ENCODE data around the gene CIROP.
A peak's percentile ranks its signal among the peaks of the same experiment; 100 is the strongest.

Gene CIROP

DNA sequence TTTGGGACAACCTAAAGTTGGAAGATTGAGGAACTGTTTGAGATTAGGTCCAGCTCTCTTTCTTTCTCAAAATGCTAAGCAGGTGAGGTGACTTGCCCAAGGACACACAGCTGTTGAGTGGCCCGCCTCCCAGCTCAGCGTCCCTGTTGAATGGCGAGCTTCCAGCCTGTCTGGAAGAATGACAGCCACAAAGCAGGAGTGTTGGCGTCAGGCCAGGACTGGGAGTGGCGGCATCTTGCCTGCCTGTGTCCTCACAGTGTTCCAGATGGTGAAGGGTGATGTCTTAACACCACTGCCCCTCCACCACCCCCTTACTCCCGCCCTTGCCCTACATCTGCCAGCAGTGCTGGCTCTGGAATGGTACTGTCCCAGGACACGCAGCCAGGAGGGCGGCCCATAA lies 18.6 kb upstream of the CIROP start:
- Mint-ChIP-seq H3K4me3 (no peak overlapping the region), H3K9me3 (no peaks in the 10 kb centered on the region), H3K36me3 (no peaks in the 10 kb centered on the region), H3K4me1 (peaks cover 31% of the 10 kb centered on the region), H3K27ac (no peak overlapping the region)
- ATAC-seq = no peak
- DNase-seq (ENCODE audit: low spot score in 2 of 2) = no peak

DNA sequence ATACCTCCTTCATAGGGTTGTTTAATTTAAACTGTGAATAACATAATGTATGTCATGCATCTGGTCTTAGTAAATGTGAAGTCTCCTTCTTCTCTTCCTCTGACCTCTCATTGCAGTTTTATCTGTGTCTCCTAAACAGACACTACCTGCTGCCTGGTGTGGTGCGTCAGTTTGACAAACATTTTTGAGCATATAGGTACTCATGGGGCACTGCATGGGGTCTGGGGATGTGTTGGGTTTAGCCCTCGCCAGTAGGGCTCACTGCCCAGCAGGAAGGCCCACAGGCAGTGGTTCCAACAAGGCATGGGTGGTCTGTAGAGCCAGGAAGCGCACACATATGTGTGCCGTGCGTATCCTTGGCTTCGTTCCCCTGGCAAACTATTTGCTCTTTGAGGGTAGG lies 17.3 kb upstream of the CIROP start:
- no peak overlapping the region for H3K4me3 Mint-ChIP-seq
- no peak for ATAC-seq
- H3K27ac Mint-ChIP-seq = no peak overlapping the region
- H3K9me3 Mint-ChIP-seq = no peaks in the 10 kb centered on the region
- H3K36me3 Mint-ChIP-seq = no peaks in the 10 kb centered on the region
- no peak for DNase-seq (ENCODE audit: low spot score in 2 of 2)
- peaks cover 26% of the 10 kb centered on the region for H3K4me1 Mint-ChIP-seq

DNA sequence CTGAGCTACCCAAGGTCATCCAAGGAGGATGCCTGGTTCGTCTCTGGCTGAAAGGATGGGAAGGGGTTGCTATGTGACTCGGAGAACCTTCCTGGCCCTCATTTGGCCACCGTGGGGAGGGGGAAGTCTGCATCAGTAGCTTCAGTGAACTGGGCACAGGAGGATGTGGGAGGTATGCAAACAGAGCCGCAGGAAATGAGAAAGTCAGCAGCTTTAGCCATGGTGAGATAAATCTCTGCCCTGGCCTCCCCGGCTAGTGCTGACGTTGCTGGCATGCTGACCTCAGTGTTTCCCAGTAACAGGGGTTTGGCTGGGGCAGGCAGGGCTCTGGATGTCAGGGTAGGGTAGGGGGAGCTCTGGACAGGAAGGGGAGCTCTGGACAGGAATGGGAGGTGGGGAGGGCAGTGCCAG lies 16.6 kb upstream of the CIROP start:
- peak overlapping the region; percentile 40 for H3K4me3 Mint-ChIP-seq

DNA sequence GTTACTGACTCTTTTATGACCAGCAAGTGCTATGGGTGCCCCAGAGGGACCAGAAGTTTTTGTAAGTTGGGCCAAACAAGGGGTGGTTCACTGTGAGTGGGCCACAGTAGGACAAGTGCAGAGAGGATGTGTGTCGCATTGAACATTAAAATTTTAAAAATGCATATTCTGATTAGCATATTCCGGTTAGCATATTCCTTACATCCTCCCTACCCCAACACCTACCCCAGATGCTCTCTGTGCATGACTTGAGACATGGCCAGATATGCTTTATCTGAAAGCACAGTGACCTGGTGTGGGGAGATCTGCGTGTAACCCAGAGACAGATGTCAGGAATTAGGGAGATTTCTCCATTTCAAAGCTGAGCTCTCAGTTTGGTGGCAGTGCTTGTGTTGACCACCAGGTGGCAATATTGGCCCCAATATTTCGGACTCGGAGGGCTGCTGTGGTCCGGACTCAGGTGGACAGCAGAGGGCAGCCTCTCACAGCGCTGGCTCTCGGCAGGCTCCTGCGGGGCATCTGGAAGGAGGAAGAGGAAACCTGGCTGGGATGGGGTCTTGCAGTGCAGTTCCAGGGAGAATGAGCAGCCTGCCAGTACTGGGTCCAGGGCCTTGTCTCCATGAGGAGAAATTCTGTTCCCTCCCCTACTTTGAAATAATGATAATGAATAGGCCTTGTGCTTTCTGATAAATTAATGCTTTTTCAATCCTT lies 15.9 kb upstream of the CIROP start:
- peaks cover 26% of the 10 kb centered on the region for H3K4me1 Mint-ChIP-seq
- peak; percentile 69 to 91 for DNase-seq (ENCODE audit: low spot score in 2 of 2)
- H3K9me3 Mint-ChIP-seq = no peaks in the 10 kb centered on the region
- no peaks in the 10 kb centered on the region for H3K36me3 Mint-ChIP-seq
- H3K27ac Mint-ChIP-seq = peak overlapping the region; percentile 84
- peak overlapping the region; percentile 40 for H3K4me3 Mint-ChIP-seq
- ATAC-seq = peak; percentile 86

More for the DNA sequence above, 16.6 kb upstream of the CIROP start:
- ATAC-seq (peak; percentile 39), DNase-seq (ENCODE audit: low spot score in 2 of 2) (no peak)
- Mint-ChIP-seq H3K27ac (peak overlapping the region; percentile 84), H3K36me3 (no peaks in the 10 kb centered on the region), H3K4me1 (peaks cover 26% of the 10 kb centered on the region), H3K9me3 (no peaks in the 10 kb centered on the region)

DNA sequence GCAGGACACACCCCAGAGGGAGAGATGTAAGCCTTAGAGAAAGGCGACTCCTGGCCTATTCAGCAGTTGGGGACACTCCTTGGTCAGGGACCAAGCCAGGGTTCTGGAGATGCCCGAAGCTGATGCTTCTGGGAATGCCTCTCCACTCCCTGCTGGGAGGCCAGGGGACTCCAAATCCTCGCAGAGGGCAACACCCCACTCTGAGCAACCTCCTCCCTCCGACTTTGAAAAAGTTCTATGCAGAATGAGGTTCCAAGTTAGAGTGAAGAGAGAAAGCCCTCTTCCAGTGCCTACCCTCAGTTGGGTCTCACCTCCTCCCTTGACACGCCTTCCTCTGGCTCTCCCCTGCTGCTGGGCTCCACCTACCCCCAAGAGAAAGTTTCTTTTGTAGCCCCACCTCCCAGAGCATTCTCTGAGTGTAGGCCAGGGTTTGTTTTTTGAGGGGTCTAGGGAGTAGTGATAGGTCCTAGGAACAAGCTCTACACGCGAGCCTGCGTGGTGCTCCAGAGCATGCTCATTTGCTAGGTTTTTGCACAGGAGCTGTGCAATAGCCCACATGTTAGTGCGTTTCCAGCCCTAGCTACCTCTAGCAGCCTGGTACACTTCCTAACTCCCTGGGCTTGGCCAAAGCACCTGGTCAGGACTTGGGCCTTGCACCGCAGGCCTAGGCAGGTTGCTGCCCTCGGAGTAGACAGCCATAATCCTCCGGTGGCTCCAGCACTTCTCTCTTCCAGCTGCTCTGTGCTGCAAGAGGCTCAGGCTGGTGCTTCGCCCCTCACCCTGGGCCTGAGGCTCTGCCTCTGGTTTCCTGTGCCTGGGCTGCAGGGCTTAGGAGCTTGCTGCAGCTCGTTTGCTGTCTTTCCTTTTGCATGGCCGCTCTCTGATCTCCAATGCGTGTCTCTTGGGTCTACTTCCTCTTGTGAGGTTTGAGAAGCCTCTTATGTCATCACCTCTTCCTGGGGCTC lies 14.9 kb upstream of the CIROP start:
- H3K27ac Mint-ChIP-seq = peak overlapping the region; percentile 84
- H3K4me1 Mint-ChIP-seq = peaks cover 32% of the 10 kb centered on the region
- ATAC-seq = no peak
- no peaks in the 10 kb centered on the region for H3K36me3 Mint-ChIP-seq
- no peak for DNase-seq (ENCODE audit: low spot score in 2 of 2)
- H3K9me3 Mint-ChIP-seq = no peaks in the 10 kb centered on the region
- no peak overlapping the region for H3K4me3 Mint-ChIP-seq

DNA sequence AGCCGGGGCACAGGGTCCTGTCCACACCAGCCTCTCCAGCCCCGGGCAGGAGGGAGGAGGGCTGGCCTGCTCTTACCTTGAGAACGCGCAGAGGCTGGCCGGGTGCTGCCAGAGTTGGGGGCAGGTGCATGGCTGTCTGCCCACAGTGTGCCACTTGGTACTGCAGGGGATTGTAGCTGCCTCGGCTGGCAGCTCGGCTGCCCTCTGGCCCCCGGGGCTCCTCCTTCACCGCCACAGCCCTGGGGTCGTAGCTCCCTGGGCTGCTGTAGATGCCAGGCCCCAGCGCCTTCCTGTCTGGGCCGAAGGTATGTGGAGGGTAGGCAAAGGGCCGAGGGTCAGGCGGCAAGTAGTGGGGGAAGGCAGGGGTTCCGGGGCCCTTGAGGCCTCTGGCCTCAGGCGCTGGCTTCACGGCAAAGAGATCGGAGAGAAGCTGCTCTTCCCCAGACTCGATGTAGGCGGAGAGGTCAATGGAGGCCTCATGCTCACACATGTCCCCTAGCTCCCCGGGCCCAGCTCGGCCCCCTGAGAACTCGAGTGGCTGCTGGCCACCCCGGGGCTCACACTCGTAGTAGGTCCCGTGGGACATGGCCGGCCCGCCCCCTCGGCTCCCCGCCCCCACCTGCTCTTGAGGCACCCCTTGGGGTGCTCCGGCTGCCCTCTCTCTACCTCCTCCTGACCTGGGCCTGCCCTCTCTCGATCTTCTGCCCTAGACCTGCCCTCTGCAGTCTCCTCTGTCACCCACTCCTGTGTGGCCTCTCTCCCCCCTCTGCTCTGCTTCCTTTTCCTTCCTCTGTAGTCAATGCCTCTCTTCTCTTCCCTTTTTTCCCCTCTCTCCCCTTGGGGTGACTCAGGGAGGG lies 13.9 kb upstream of the CIROP start, which contains the start of gene CEBPE:
CEBPE (minus strand) TSS at position 750 of the 857 bp plus-strand sequence; CDS start at position 586, 164 bp downstream.
- H3K4me3 Mint-ChIP-seq = no peak within 1 kb of the TSS
- peak within 1 kb of the TSS; percentile 84 for H3K27ac Mint-ChIP-seq
- ATAC-seq = no peak
- H3K36me3 Mint-ChIP-seq = no peaks in the 10 kb centered on the region
- peaks cover 34% of the 10 kb centered on the region for H3K4me1 Mint-ChIP-seq
- no peaks in the 10 kb centered on the region for H3K9me3 Mint-ChIP-seq
- DNase-seq (ENCODE audit: low spot score in 2 of 2) = no peak

DNA sequence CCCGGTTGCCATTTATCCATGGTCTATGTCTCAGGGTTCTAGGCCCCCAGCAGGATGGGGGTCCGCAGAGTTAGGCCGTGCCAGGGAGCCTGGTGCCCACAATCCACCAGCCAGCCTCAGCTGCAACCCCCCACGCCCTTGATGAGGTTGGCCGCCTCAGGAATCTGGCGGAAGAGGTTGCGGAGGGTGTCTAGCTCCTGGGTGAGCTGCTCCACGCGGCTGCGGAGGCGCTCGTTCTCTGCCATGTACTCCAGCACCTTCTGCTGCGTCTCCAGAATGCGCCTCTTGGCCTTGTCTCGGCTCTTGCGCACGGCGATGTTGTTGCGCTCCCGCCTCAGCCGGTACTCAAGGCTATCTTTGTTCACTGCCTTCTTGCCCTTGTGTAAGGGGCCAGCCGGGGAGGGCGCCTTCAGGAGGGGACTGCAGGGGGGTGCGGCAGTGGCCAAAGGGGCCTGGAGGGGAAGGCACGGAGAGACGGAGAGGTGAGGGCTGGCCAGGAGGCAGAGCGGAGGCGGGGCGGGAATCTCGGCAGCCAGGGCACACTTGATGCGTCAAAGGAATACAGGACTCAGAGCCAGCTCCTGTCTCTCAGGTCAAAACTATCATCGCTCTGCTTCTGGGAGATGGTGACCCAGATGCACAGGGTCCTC lies 12.7 kb upstream of the CIROP start:
- Mint-ChIP-seq H3K4me1 (peaks cover 34% of the 10 kb centered on the region), H3K4me3 (no peak overlapping the region), H3K36me3 (no peaks in the 10 kb centered on the region), H3K9me3 (no peaks in the 10 kb centered on the region), H3K27ac (no peak overlapping the region)
- ATAC-seq (no peak), DNase-seq (ENCODE audit: low spot score in 2 of 2) (no peak)

DNA sequence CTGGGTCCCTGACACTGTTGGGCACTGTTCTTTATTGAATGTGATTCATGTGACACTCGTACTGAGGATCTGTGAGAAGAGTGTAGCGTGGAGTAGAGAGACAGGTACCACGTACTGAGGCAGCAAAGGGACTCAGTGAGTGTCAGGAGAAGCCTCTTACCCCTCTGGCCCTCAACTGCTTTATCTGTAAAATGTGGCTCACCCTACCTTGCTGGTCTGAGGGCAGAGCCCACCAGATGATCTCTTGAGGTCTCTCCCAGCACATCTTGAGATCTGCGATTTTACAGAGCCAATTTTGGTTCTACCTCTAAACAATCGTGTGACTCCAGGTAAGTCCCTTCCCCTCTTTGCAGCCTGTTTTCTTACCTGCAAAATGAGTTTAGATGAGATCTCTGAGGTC lies 11.1 kb upstream of the CIROP start:
- ATAC-seq (no peak), DNase-seq (ENCODE audit: low spot score in 2 of 2) (no peak)
- H3K4me3 Mint-ChIP-seq = no peak overlapping the region
- H3K36me3 Mint-ChIP-seq = no peaks in the 10 kb centered on the region
- H3K4me1 Mint-ChIP-seq = peaks cover 26% of the 10 kb centered on the region
- no peaks in the 10 kb centered on the region for H3K9me3 Mint-ChIP-seq
- no peak overlapping the region for H3K27ac Mint-ChIP-seq

DNA sequence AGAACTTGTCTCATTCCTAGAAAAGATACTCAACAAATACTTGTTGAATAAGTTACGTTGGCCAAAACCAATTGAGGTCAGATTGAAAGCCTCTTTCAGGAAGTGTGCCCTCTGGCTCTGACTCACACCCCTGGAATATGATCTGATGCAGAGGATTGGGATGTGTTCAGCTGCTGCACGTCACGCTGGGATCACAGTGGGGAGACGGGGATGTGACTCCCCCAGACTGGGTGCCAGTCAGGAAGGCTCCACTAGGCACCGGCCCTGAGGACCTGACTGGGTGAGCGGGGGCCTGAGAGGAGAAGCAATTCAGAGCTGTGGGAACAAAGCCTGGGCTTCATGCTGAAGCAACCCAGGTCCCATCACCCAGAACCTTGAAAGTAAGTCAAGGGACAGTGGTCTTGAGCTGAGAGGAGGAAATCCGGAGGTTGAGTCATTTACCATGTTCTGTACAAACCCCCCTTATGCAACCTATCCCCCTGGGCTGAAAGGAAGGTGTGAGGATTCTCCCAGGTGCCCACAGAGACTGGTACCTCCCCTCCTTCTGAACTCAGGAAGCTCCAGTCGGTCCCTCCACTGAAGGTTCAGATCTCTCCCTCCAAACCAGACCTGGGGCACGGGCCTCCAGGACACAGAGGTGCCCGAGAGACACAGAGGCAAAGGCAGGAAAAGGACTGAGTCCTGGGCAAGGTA lies 10.4 kb upstream of the CIROP start:
- H3K27ac Mint-ChIP-seq = no peak overlapping the region
- DNase-seq (ENCODE audit: low spot score in 2 of 2) (no peak), ATAC-seq (no peak)
- H3K9me3 Mint-ChIP-seq = no peaks in the 10 kb centered on the region
- H3K36me3 Mint-ChIP-seq = no peaks in the 10 kb centered on the region
- no peak overlapping the region for H3K4me3 Mint-ChIP-seq
- peaks cover 18% of the 10 kb centered on the region for H3K4me1 Mint-ChIP-seq

DNA sequence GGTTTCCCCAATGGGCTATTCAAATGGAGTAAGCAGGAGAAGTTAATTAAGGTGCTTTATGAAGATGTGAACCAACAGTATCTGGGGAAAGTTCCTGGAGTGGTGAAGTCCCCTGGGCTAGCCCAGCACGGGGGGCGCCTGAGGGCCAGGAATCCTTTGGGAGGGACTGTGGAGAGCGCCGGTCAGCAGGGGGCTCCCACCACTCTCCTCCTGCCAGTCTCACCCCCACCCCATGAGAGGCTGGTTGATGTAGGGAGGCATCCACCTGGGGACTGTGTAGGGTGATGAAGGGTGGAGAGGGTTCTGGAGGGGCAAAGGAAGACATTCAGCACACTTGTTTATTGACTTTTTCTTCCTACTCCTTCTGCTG lies 9.9 kb upstream of the CIROP start:
- no peak for ATAC-seq

DNA sequence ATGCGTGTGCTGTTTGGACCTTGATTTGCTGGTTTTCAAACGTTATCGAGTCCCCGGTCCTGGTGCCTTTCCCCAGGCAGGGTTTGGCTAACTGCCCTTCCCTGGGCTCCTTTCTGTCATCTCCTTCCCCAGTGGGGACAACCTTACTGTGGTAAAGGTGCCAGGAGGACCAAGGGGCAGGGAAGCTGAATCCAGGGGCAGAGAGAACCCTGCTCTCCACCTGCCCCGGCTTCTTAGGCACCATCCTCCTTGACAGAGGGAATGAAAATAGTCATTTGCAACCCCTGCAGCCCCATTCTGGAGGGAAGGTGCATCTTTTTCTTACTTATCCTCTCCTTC lies 9.3 kb upstream of the CIROP start:
- DNase-seq (ENCODE audit: low spot score in 2 of 2) = no peak
- Mint-ChIP-seq H3K36me3 (no peaks in the 10 kb centered on the region), H3K4me1 (peaks cover 11% of the 10 kb centered on the region), H3K4me3 (no peak overlapping the region), H3K9me3 (no peaks in the 10 kb centered on the region), H3K27ac (no peak overlapping the region)
- no peak for ATAC-seq

More for the DNA sequence above, 9.9 kb upstream of the CIROP start:
- H3K9me3 Mint-ChIP-seq = no peaks in the 10 kb centered on the region
- H3K36me3 Mint-ChIP-seq = no peaks in the 10 kb centered on the region
- no peak for DNase-seq (ENCODE audit: low spot score in 2 of 2)
- peaks cover 14% of the 10 kb centered on the region for H3K4me1 Mint-ChIP-seq
- H3K4me3 Mint-ChIP-seq = no peak overlapping the region
- H3K27ac Mint-ChIP-seq = no peak overlapping the region

DNA sequence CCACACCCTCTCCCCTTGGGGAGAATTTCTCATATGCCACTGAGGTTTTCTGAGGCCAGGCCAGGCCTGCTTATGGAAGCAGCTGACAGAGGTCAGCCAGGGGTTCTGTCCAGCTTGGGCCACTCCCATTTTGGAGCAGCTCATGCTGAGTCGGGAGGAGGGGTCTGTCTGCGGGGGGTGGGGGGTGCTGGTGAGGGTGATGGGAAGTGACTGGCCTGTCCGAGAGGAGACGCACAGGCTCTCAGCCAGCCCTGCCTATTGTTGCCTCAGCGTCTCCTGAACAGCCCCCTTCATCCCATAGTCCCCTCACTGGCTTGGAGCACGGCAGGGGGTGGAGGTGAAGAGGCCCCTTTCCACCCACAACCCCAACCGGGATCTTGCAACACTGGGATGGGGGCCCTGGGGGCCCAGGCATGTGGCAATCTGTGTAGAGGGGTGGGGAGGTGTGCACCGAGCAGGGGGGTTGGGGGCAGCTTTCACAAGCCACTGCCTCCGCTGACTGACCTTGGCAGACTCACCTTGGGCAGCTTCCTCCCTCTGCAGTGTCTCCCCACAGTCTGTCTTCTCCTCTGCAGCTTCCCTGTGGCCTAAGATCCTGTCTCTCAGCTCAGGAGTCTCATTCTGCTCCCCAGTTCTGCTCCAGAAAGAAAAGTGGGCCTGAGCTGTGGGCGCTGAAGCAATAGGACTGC lies 8.8 kb upstream of the CIROP start:
- no peaks in the 10 kb centered on the region for H3K9me3 Mint-ChIP-seq

DNA sequence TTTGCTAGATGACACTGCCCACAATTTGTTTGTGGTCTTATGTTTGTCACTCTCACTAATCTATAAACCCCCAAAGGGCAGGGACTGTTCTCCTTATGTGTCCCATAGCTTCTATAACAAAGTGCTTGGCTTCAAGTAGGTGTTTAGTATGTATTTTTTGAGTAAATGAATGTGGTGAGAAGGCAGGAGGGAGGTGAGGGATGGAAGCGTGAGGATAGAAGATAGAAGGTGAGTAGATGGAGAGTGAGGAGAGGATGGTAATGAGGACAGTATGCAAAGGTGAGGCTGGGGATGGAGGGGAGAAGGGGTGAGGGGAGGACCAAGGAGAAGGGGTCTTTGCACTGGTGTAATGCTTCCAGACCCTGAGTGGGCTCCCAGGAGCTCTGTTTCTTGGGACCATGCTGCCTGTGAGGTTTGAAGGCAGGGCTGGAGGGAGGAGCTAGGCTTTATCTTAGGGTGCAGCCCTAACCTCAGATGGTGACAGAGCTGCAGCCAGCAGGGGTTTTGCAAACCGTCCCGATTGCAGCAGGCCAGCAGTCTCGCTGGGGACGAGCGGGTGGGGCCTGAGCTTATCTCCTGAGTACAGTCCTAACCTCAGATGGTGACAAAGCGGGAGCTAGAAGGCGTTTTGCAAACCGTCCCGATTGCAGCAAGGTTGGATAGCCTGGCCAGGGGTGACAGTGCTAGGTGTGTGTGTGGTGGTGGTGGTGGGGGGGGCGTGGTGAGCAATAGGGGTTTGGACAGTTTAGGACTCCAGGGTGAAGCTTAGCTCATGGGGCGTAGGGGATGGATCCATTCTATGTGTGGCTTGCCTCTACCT lies 7.8 kb upstream of the CIROP start:
- Mint-ChIP-seq H3K9me3 (no peaks in the 10 kb centered on the region), H3K4me3 (no peak overlapping the region), H3K36me3 (no peaks in the 10 kb centered on the region), H3K4me1 (peaks cover 8% of the 10 kb centered on the region), H3K27ac (no peak overlapping the region)
- DNase-seq (ENCODE audit: low spot score in 2 of 2) (no peak), ATAC-seq (no peak)

More for the DNA sequence above, 8.8 kb upstream of the CIROP start:
- Mint-ChIP-seq H3K27ac (no peak overlapping the region), H3K4me3 (no peak overlapping the region), H3K36me3 (no peaks in the 10 kb centered on the region), H3K4me1 (peaks cover 8% of the 10 kb centered on the region)
- no peak for ATAC-seq
- no peak for DNase-seq (ENCODE audit: low spot score in 2 of 2)
